ENCODE measurements around the gene EMC8.

EMC8 gene

DNA sequence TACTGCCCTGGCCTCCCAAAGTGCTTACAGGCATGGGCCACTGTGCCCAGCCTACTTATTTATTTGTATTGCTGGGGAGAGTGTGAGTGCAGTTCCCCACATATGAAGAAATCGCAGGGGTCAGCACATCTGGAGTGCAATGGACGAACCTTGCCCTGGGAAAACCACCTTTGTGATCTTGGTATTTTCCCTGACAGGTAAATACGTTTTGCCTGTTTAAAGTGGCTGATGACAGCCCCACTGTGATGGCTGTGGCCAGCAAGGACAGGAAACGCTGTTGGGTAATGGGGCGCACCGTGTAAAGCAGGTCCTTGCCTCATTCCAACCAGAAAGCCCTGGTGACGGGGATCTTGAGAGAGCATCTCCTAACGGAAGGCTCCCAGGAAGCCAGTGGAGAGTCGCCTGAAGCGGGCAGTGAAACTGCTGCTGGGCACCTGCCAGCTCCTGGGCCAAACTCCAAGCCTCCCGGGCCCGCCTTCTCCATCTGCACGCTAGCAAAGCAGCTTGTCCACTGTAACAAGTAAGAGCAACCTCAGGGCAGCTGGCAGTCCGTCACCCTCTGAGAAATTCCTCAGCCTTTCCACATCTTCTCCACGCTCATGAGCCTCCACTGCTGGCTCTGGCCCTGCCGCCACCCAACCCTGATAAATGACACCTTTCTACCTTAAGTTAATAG lies 17.5 kb downstream of the EMC8 start:
- no peak for DNase-seq

DNA sequence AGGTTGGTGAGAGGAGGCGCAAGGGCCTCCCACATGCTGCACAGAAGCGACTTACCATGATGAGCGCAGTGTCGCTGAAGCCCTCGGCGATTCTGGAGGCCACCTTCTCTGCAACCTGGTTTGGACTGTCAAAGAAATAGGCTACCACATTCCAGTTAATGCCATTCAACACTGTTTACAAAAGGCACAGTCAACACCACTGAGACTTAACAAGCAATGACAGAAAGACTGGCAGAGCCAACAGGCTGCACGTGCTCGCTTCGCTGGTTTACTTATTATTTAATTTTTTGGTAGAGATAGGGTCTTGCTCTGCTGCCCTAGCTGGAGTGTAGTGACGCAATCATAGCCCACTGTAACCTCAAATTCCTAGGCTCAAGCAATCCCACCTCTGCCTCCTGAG lies 18.2 kb downstream of the EMC8 start:
- DNase-seq, result no peak

DNA sequence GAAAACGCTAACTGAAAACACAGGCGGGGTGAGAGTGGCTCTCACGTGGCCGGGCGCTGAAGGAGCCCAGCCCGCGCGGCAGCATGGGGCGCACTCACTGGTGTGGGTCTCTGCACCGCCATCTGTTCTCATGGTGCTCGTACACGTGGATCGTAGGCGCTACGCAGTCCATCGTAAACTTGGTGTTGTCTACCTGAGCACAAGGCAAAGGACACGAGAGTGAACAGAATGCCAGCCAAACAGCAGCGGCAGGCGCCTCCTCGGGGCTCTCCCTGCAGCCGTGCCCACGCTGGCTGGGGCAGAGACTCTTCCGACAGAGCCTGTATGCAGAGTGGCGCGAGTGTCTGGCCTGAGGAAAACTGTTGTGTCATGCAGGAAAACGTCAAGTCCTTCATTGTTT lies 19.1 kb downstream of the EMC8 start:
- DNase-seq, result no peak

DNA sequence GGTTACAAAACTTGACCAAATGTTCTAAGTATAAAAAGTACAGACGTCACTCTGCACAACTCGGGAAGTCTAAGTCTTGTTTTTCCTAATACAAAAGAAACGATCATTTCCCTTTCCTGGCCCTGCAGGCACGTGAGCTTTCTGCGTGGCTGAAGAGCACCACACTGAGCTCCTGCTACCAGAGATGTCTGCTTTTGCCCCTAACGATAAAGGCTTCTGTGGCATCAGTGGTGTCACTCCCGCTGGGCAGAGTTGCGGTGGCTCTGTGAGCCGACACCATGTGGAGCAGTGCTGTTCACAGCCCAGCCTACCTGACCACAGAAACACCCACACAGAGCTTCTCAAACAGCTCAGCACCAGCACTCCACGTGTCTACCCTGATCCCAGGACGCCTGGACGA lies 20.5 kb downstream of the EMC8 start:
- no peak for DNase-seq

DNA sequence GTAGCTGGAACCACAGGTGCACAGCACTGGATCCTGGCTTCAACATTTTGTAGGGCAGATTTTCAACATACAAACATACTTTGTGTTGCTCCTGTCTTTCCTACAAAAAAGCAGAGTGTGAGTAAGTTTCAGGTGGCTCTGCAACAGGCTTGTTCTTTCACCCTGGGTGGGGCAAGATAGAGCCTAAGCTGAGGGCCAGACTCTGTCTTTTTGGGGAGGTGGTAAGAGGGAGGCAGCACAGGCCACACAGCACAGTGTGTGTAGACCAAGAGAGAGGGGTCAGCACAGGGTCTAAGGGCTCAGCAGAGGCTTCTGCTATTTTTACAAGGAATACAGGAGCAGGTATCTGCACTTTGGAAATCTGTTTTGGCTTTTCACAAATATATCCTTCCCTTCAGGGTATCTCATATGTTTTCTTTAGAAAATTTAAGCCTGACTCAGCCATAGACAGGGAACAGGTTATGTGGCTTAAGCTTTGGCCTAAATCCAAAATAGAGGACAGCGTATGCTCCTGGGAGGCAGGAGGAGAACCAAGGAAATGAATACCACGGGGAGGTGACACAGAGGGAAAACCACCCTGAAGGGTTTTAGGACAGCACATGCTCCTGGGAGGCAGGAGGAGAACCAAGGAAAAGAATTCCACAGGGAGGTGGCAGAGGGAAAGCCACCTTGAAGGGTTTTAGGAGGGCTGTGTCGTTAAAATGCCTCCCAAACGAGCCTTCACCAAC lies 21.6 kb downstream of the EMC8 start:
- DNase-seq, result no peak

DNA sequence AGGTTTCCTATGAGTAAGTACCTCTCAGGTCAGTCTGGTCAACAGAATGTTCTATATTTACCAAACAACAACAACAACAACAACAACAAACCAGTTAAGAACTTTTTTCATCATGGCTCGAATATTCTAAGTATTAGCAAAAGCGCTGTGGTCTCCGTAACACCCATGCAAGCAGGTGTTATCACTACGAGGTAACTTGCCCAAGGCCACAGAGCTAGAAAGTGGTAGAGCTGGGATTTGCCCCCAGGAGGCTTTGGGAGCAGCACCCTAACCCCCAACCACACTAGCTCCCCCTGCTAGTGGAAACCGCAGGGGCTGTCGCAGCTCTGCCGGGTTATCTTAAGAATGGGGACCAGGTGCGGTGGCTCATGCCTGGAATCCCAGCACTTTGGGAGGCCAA lies 24.5 kb downstream of the EMC8 start:
- DNase-seq, result no peak

DNA sequence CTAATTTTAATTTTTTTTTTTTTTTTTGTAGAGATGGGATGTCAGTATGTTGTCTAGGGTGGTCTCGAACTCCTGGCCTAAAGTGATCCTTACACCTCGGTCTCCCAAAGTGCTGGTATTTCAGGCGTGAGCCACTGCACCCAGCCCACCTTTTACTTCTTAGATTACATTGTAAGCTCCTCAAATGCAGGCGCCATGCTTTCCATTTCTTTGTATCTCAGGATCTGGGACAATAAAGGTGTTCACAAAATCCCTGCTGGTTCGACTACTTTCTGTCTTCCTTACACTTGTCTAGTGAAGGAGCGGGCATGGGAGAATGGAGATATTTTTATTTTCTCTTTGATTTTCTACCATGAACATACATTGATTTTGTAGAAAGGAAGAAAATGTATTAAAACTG lies 25.2 kb downstream of the EMC8 start:
- DNase-seq, result no peak

DNA sequence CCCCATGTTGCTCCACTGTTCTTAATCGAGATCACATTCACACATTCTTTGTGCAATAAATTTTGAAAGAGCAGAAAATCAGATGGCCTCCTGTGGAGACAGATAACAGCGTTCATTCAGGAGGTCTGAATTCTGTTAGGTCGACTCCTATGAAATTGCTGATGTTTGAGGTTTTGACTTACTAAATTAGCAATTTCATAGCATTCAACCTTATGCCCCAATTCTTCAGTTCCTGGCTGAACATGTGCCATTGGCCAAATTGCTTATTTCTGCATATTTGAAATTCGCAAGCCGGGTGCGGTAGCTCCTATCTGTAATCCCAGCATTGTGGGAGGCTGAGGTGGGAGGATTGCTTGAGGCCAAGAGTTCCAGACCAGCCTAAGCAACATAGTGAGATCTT lies 26.3 kb downstream of the EMC8 start:
- DNase-seq, result no peak

DNA sequence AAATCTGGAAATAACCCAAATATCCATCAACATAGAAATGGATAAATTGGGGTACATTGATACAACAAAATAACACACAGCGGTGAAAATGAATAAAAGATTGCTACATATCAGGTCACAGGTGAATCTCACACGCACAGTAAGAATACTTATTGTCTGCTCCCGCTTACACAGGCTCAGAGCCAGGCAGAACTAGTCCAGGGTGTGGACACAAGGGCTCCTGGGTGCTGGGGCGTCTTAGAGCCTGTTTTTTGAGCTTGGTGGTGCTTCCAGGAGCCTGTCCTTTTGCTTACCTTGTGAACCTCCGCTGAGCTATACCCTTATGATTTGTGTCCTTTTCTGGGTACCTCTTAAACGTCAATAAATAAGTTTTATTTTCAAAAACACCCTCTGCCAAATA lies 28.6 kb downstream of the EMC8 start:
- DNase-seq, result no peak

DNA sequence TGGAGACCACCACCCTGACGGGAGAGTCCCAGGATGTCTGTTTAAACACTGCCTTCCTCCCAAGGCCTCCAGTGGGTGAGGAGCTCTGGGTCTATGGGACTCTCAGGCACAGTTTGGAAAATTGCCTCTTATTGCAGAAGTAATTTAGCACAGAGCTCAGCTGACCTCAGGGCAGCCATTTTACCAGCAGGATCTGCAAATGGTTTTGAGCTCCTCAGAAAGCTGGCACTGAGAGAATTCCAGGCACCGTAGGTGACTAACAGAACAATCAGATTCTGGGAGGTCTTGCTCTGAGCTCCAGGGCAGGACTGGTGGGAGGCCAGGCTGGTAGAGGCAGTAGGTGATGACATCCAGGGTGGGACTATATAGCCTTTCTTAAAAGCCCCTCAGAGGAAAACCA lies 31.1 kb downstream of the EMC8 start:
- DNase-seq, result no peak

DNA sequence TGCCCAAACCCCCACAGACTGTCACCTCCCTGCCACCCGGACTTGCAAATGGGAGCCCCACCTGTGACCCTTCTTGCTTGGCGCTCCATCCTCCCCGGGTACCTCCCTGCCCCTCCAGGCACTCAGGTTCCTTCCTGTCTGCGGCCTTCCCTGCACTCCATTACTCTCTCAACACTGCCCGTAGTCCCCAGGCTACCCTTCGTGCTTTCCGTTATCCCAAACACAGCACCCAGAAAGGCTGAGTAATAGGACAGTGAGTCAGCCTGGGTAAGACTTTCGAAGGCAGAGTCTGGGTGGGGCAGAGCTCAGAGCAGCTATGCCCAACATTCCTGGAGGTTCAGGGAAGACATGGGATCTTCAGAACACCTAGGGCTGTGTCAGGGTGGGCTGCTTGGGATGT lies 31.8 kb downstream of the EMC8 start:
- no peak for DNase-seq

DNA sequence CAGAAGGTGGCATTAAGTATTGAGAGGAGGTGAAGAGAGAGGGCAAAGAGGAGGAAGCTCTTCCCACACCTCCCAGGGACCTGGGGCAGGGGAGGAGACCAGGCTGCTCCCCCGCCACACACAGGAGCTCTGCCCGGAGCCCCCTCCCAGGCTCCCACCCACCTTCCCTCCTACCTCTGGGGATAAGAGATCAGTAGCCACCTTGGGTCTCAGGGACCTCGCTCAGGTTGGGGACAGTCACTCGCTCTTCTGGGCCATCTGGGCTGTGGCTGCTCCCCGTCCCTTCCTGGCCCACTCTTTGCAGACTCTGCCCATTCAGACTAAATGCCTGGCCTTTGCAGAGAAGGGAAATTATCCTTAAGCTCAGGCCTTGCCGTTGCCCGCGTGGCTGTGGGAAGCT lies 33.6 kb downstream of the EMC8 start:
- DNase-seq, result no peak

DNA sequence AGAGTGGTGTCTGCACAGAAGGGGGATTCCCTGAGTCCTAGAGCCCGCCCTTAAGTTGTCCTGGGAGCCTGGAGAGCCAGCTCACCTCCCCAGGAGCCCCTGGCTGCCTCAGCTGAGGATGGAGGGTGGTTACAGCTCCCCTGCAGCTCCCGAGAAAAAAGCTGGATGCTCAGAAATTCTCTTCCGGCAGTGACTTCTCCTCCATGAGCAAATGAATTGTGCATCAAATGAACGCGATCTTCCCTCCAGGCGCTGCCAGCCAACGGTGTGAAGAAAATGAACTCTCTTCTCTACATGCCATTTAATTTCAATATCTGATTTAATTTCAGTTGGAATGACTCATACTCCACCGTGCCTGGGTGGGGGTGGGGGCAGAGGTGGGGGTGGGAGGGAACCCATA lies 34.1 kb downstream of the EMC8 start:
- no peak for DNase-seq

DNA sequence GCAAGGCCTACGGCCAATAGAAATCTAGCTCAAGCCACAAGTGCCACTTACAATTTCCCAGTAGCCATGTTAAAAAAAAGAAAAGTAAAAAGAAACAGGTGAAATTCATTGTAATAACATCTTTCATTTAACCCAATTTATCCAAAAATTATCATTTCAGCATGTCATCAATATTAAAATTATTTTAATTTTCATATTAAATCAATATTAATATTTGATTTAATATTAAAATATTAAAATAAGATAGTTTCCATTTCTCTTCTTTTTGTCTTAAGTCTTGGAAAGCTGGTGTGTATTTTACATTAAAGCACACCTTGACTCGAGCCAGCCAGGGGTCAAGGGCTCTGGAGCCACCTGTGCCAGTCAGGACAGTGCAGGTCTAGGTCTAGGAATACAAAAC lies 35.7 kb downstream of the EMC8 start:
- DNase-seq, result no peak

DNA sequence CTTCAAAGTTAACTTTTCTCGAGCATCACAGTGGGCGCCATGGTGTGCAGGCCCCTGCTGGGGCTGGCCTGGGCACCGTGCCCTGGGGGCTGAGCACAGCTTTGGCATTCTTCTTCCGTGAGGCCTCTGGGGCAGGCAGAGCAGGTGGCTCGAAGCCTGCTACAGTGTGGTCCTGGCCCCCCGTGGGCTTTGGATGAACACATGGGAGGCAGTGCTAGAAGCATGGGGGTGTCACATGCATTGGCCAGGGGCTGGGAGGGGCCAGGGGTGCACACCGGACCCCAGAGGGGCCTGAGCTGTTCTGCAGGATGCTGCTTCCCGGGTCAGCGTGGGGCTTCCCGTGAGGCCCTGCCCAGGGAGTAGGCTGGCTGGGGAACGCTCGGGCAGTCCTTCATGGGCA lies 36.4 kb downstream of the EMC8 start:
- DNase-seq, result no peak

DNA sequence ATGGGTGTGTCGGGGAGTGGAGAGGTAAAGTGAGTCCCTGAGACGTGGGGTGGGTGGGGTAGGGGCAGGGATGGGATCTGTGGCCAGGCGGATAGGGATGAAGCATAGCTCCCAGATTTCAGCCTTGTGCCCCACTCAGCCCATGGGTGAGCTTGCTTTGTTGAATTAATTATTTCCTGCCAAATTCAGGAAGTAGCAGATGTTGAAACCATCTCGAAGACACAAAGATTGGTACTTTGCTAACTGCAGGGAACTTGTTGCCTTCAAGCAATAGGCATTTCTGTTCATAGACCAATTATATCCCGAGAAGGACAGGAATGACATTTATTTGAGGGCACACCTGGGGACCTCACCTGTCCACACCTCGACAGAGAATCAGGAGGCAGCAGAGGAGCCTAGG lies 37.5 kb downstream of the EMC8 start:
- no peak for DNase-seq

DNA sequence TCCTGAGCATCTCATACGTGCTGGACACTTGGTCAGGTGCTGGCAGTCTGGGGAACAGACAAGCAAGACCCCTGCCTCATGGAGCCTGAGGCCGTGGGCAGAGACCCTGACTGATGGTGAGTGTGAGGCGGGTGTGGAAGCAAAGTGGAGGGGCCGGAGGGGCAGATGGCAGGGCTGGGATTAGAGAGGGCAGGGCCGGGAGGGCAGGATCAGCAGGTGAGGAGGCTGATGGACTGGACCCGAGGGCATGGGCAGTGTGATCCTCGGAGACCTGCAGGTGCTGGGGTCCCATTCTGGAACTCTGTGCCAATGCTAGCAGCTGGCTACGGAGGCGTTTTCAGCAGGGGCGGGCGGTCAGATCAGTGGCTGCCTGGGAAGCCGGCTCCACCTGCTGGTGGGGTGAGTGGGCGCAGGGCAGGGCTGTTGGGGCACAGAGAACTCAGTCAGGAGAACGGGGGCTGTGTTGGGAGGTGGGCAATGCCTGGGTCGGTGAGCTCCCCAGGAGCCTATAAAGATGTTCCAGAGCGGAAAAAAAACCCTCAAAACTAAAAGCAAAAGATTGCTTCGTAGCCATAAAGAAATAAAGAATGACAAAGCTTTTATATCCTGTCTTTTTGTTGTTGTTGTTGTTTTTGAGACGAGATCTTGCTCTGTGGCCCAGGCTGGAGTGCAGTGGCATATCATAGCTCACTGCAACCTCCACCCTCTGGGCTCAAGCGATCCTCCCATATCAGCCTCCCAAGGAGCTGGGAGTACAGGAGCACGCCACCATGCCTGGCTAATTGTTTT lies 39.5 kb downstream of the EMC8 start:
- DNase-seq, result no peak

DNA sequence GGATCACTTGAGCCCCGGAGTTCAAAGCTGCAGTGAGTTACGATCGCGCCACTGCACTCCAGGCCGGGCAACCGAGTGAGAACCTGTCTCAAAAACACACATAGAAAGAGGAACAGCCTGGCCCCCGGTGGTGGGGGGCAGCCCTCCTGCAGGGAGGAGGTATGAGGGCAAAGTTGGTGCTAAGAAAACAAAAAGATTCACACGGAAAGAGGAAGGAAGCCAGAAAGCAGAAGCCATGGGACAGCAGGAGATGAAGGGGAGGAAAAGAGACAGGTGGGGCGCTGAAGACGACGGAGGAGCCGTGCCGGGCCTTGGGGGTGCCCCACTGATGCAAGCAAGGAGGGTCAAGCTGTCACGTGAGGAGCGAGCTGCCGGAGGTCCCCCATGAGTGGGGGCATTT lies 40.2 kb downstream of the EMC8 start:
- no peak for DNase-seq

DNA sequence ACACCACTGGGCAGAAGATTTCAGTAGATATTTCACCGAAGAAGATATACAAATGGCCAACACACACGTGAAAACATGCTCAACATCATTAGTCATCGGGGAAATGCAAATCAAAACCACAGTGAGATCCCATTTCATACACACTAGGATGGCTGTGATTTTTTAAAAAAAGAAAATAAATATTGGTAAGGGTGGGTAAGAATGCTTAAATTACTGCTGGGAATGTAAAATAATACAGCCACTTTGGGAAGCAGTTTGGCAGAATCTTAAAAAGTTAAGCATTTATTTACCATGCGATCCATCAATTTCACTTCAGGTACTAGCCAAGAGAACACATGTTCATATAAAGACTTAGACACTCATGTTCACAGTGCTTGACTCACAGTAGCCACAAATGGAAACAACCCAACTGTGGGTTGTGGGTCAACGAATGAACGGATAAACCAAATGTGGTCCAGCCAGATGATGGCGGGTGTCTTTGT lies 42.0 kb downstream of the EMC8 start:
- DNase-seq, result no peak

DNA sequence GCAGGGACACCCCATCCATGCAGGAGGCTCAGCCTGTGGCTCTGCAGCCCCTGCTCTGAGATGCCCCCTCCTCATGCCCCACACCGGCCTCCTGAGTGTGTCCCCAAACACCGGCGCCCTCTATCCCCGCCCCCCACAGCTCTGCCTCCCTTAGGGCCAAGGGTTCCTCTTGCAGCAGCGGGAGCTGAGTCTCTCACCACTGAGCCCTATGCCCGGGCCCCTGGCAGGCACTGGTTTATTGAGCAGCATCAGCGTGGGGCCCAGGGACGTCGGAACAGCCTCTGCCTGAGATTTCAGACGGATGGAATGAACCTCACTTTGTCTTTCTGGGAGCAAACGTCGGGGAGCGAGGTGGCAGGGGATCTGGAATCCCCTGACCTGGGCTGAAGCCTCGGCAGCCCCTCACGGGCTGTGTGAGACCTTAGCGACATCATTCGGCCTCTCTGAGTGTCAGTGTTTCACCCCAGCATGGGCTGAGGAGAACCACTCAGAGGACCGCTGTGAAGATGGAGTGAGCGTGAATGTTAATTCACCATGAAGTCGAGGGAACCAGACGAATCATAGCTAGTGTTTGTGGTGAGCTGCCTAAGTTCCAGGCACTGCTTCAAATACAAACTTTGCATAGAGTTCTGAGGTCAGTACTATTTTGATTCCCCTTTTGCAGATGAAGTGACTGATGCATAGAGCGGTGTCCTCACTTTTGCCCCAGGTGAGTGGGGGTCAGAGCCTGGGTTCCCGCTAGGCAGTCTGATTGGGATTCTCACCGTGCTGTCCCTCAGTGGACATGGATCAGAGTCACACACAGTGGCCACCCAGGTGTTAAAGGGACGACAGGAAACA lies 43.2 kb downstream of the EMC8 start:
- DNase-seq, result no peak

DNA sequence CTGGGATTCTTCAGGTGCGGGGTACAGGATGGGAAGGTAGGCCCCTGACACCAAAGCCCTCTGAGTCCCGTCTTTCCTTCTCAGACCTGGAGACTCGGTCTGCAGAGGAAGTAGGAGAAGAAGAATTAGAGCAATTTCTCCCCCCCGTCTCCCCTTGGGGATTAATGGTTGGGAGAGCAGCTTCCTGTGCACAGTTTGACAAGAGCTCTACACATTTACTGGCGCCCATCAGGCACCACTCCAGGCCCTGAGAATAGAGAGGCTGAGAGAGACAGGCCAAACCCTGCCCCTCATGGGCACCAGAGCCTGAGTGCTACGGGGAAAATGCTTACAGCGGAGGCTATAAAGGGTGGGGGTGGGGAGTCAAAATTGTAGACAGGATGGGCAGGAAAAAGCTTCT lies 44.9 kb downstream of the EMC8 start:
- no peak for DNase-seq

DNA sequence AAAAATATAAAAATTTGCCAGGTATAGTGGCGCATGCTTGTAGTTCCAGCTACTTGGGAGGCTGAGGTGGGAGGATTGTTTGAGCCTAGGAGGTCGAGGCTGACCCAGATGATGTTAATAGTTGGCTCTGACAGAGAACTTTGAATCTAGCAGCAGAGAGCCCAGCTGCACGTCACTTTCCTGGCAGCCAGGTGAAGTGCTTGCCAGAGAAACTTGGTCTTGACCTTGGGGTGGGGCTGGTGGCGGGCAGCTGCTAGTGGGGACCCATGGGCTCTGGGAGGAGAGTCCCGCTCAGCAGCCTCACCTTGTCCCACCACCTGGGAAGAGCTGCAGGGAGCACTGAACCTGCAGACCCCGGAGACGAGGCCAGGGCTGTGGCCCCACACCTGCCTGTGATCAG lies 45.4 kb downstream of the EMC8 start:
- DNase-seq, result no peak

DNA sequence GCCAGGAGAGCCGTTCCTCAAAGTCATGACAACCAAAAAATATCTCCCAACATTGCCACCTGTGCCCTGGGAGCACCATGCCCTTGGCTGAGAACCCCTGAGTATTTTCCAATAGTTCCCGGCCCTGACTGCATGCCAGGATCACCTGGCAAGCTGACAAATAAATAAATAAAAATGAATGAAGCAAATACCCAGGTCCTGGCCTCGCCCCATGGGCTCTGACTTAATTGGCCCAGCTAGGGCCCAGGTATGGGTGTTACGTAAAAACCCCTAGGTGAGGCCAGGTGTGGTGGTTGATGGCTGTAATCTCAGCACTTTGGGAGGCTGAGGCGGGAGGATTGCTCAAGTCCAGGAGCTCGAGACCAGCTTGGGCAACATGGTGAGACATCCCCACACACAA lies 45.8 kb downstream of the EMC8 start:
- no peak for DNase-seq
